ENCODE results near the gene DLX5. TPM values are rescaled to one million over a fixed set of nuclear protein-coding genes. Genes with fewer than 3 reads are reported as not detected.

The DLX5 gene
- total RNA-seq, 4 donors from 2014 or later: 20.9 to 45.9 (median 35.3) TPM

GRCh38 chr7:96991546-96992191 lies 33.0 kb downstream of the DLX5 start:
- intact Hi-C loops (cut with DNase I; ENCODE audit: low total_unique reads): no loop called here
- no peak for TF ChIP-seq CTCF (IDR thresholded peaks at IDR 0.05)
- no peak for TF ChIP-seq POLR2A (IDR thresholded peaks at IDR 0.05)
- no peak overlapping the region for H3K4me3 ChIP-seq (ENCODE audit: low read depth, poor library complexity, severe bottlenecking)
- no peak for DNase-seq (ENCODE audit: low spot score in 2 of 2)
- WGBS, 2 donors: 19 to 21% methylated on average over 13 of the region's 13 CpGs

- no peak for DNase-seq (ENCODE audit: low spot score in 2 of 2)
- 28 to 43% methylated on average over 8 of the region's 8 CpGs for WGBS, 2 donors
- no peak overlapping the region for H3K4me3 ChIP-seq (ENCODE audit: low read depth, poor library complexity, severe bottlenecking)
- intact Hi-C loops (cut with DNase I; ENCODE audit: low total_unique reads): no loop called here
- TF ChIP-seq CTCF (IDR thresholded peaks at IDR 0.05): no peak
Measured at GRCh38 chr7:96989859-96990317, 34.7 kb downstream of the DLX5 start.

- no peak overlapping the region for H3K4me3 ChIP-seq (ENCODE audit: low read depth, poor library complexity, severe bottlenecking)
- TF ChIP-seq CTCF (IDR thresholded peaks at IDR 0.05): no peak
- 22 to 23% methylated on average over 17 to 20 of the region's 22 CpGs for WGBS, 2 donors
- intact Hi-C loops (cut with DNase I; ENCODE audit: low total_unique reads): no loop called here
- DNase-seq (ENCODE audit: low spot score in 2 of 2): no peak
Measured at GRCh38 chr7:96989241-96989858, 35.3 kb downstream of the DLX5 start.

- intact Hi-C loops (cut with DNase I; ENCODE audit: low total_unique reads): no loop called here
- TF ChIP-seq CTCF (IDR thresholded peaks at IDR 0.05): no peak
- no peak for DNase-seq (ENCODE audit: low spot score in 2 of 2)
- H3K4me3 ChIP-seq (ENCODE audit: low read depth, poor library complexity, severe bottlenecking): no peak overlapping the region
Measured at GRCh38 chr7:96987719-96988118, 36.9 kb downstream of the DLX5 start.

GRCh38 chr7:96986901-96987300 lies 37.7 kb downstream of the DLX5 start:
- no peak for TF ChIP-seq CTCF (IDR thresholded peaks at IDR 0.05)
- no peak for TF ChIP-seq POLR2A (IDR thresholded peaks at IDR 0.05)

GRCh38 chr7:96985992-96986391 lies 38.6 kb downstream of the DLX5 start:
- no peak for DNase-seq (ENCODE audit: low spot score in 2 of 2)
- intact Hi-C loops (cut with DNase I; ENCODE audit: low total_unique reads): no loop called here
- no peak overlapping the region for H3K4me3 ChIP-seq (ENCODE audit: low read depth, poor library complexity, severe bottlenecking)
- no peak for TF ChIP-seq POLR2A (IDR thresholded peaks at IDR 0.05)
- TF ChIP-seq CTCF (IDR thresholded peaks at IDR 0.05): no peak
- WGBS, 2 donors: 59 to 70% methylated on average over 1 of the region's 1 CpG

More at GRCh38 chr7:96986901-96987300, 37.7 kb downstream of the DLX5 start:
- WGBS, 2 donors: 83 to 88% methylated on average over 1 of the region's 1 CpG
- DNase-seq (ENCODE audit: low spot score in 2 of 2): no peak
- no peak overlapping the region for H3K4me3 ChIP-seq (ENCODE audit: low read depth, poor library complexity, severe bottlenecking)
- intact Hi-C loops (cut with DNase I; ENCODE audit: low total_unique reads): no loop called here
